ENCODE measurements around the gene KNDC1.

DNA sequence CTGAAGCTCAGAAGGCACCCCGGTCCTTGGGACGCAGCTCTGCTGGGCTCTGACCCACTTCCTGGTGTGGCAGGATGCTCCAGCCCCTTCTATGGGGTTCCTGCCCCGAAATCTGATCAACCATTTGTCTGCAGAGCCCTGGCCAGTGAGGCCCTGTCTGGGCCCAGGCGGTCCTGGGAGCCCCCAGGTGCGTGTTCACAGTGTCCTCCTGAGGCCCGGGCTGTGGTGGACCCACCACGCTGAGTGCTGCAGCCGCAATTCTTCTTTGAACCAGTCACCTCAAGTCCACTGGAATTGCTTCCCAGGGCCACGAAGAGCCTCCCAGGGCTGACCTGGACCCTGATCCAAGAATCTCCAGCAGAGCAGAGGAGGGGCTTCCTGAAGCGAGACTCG is 19.1 kb downstream of the KNDC1 start:
- TF ChIP-seq, protein P1, sequence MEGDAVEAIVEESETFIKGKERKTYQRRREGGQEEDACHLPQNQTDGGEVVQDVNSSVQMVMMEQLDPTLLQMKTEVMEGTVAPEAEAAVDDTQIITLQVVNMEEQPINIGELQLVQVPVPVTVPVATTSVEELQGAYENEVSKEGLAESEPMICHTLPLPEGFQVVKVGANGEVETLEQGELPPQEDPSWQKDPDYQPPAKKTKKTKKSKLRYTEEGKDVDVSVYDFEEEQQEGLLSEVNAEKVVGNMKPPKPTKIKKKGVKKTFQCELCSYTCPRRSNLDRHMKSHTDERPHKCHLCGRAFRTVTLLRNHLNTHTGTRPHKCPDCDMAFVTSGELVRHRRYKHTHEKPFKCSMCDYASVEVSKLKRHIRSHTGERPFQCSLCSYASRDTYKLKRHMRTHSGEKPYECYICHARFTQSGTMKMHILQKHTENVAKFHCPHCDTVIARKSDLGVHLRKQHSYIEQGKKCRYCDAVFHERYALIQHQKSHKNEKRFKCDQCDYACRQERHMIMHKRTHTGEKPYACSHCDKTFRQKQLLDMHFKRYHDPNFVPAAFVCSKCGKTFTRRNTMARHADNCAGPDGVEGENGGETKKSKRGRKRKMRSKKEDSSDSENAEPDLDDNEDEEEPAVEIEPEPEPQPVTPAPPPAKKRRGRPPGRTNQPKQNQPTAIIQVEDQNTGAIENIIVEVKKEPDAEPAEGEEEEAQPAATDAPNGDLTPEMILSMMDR (IDR thresholded peaks at IDR 0.05): no peak
- TF ChIP-seq POLR2A (IDR thresholded peaks at IDR 0.05): no peak
